Stimulated activated CD4-positive, alpha-beta T cell treated with anti-CD3 and anti-CD28 coated beads, Interleukin-15, amount 100 ng/mL, for 48 hours (primary cell): Measurements from ENCODE around the gene ZACN.

Experiments
- DNase-seq, 2 donors: peaks; one replicate each; pipeline ENCODE4 v3.0.0-alpha.2; 2020; ENCODE audit warnings: low read depth in 2 of 2

ZACN gene

DNA sequence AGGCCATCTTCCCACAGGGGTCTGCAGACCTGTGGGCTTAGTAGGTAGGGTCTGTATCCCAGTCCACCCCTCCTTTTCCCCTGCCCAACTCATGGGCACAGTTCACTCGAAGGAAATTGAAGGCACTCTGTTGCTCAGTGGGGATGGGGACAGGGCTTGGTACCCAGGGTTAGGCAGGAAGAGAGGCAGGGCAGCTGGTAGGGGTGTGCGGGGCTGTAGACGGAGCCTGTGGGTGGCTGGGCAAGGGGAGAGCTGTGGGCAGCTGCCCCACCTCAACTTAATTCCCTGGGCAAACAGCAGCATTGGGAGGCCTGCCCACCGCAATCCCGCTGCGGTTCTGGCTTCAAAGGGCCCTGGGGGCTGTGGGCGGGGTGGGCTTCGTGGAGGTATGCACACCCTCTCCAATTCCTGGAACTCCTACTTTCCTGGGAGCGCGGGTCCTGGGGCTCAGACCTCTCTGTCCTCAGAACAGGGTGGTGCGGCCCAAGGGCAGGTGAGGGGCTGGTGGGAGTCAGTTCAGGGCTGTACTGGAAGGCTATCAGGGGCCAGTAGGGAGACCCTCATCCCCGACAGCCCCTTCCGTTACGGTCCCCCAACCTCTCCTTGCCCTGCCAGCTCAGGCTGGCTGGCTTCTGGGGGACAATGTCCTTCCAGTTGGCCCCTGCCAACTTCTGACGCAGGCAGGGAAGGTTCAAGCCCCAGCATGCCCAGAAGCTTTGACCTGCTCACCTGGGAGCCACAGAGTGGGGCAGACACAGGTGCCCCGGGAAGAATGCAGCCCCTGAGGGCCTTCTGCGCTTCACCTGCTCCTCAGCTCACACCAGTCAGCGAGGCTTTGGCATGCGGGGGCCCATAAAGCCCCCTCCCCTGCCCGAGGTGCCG is 53.0 kb downstream of the ZACN start:
- DNase-seq = no peak
